SIG-M5 (cell line): ENCODE data around the gene BNIP5.

Experiments
- DNase-seq: peaks from one replicate; lab custom pipeline; 2025; lab: John Stamatoyannopoulos, UW

Gene BNIP5

DNA sequence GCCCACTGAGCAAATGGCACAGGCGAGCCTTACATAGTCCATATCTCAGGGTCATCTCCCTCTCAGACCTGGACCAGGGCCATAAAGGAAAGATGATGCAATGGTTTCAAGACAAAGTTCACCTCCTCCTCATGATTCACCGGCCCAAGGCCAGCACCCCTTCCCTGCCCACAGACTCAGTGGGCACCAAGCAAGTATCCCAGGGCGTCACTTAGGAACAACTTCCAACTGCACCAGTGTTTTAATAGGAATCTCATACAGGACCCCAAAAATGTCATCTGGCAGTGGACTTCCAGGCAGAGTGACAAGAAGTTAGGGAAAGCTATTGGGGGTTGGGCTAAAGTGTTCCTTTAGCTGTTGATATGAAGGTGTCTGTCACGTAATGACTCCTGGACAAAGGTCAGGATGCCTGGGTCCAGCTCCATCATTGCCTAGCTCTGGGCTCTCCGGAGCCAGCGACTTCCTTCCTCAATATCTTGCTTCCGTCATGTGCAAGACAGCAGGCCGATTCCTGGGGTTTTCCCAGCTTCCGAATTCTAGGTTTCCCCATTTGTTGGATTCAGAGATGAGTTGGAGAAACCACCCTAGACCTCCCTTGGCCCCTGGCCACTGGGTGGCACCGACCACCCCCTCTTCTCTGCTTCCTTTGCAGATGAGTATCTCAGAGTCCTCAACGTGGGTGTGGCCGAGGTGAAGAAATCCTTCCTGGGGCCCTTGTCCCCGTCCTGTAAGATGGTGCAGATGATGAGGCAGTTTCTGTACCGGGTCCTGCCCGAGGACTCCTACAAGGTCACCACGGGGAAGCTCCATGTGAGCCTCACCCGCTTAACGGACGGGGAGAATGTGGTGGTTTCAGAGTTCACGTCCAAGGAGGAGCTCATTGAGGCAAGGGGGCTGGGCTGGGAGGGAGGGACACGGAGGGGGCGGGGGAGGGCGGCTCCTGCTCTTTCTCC lies 45.7 kb downstream of the BNIP5 start:
- peak; percentile 70 for DNase-seq

- no peak for DNase-seq
Measured at GRCh38 chr6:36289281-36289878, 47.3 kb downstream of the BNIP5 start.

DNA sequence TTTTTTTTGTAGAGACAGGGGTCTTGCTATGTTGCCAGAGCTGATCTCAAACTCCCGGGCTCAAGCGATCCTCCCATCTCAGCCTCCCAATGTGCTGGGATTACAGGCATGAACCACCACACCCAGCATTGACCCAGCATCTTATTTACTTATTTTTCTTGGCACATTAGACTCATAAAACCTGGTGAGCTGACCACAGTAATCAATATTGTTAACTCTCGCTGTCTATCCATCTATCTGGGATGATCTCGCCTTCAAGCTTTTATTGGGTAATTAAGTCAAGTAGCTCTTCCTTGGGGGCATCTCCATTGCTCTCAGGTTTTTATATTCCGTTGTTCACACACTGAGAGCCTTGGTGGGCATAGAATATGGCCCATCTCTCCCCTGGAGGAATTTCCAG lies 49.8 kb downstream of the BNIP5 start:
- DNase-seq = no peak

DNA sequence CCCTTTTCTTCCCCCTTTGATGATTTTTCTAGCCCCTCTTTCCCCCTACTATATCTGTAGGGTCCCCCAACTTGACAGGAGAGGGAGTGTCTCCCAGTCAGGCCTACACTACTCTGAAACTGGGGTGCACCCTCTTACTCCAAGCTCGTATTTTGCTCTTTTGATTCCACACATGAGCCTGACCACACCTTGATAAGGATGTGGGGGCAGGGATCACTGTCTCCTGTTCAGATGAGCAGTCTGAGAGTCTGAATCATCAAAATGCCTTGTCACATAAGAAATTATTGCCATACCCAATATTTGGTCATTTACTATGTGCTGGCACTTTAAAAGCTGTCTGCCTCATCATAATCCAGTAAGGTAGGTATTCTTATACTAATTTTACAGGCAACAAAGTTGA lies 50.9 kb downstream of the BNIP5 start:
- no peak for DNase-seq

DNA sequence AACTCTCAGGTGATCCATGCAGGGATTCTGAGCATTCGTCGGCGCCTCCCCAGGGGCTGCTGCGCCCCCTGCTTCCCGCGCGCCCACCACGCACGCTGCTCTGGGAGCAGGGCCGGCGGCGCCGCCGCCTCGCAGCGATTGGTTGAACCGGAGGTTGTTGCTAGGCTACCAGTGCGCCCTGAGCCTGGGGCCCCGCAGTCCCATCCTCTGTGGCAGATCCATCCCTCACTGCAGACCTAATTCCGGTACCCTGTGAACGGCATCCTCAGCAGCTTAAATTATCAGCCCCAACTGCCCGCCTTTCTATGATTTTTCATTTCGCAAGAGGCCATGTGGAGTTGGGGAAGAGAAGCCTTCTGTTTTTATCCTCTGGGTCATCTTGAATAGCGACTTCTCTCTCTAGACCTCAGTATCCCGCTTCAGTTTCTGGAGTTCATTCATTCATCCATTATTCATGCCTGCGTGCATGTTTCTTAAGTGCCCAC lies 51.5 kb downstream of the BNIP5 start:
- DNase-seq = no peak

GRCh38 chr6:36284359-36284758 lies 52.3 kb downstream of the BNIP5 start:
- no peak for DNase-seq

DNA sequence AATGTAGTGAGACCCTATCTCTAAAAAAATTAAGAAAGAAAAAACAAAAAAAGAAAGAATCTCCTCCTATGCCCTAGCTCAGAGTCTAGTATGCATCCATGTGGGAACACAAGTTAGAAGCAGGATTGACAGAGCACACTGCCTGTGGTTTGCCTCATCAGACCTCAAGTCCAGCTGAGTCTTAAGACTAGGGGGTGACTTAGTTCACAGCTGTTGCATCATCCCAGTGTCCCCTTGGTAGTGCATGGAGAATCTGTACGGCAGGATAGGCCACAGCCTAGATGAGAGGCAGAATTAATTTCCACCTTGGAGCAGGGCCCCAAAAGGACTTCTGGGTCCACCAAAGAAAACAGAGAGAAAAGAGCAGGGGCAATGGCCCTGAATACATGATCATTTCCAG lies 53.1 kb downstream of the BNIP5 start:
- no peak for DNase-seq

- DNase-seq = no peak
Measured at GRCh38 chr6:36280983-36281382, 55.7 kb downstream of the BNIP5 start.

- DNase-seq = no peak
Measured at GRCh38 chr6:36280467-36280866, 56.2 kb downstream of the BNIP5 start.

DNA sequence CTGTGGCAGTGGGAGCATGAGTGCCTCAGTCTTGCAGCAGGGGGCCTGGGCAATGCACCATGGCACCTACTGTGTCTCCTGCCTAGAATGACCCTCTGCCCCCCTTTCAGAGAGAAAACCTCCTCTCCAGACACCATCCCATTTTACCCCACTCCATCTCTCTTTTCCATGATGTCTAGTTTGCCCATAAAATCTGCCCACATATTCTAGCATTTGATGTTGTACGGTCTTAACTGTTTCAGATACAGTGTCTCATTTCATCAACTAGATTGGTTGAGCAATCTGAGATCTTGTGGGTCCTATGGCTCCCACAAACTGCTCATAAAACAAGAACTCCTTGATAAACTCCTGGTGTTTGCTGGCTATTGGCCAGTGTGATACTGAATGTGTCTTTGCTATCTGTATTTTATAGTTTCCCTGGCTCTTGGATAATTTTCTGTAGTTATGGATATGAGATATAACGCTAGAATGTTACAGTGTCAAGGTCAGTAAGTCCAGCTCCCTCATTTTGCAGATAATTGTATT lies 58.7 kb downstream of the BNIP5 start:
- no peak for DNase-seq

DNA sequence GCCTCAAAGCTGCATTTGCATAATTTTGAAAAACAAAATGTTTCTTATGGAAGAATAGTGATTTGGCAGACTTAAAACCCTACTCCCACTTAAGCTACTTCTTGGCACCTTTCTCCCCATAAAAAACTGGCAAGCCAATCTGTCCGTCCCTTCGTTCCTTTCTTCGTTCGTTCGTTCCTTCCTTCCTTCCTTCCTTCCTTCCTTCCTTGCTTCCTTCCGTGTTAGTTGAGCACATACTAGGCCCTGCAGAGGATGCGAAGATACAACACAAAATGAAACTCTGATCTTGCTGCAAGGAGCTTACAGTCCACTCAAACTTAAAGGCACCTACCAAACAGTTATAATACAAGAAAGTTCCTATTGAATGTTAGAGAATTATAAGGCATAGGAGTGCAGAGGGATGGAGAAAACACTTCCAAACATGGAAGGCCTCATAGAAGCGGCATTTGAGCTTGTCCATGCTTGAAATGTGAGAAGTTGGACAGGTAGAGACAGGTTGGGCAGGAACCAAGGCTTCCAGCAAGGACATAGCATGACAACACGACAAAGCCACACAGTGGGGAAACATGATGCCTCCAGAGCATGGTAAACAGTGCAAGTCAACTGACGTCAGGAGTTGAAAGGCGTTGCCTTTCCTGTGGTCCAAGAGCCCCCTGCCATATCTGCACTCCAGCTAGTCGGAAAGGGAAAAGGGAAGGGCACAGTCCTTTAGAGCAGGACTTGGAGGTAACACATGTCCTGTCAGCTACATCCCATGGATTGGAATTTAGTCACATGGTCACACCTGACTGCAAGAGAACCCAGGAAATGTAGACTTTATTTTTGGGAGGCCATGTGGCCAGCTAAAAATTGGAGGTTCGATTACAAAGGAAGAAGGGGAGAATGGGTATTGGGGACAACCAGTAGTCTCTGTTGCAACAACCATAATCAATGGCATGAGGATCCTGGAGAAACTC lies 59.8 kb downstream of the BNIP5 start:
- no peak for DNase-seq

DNA sequence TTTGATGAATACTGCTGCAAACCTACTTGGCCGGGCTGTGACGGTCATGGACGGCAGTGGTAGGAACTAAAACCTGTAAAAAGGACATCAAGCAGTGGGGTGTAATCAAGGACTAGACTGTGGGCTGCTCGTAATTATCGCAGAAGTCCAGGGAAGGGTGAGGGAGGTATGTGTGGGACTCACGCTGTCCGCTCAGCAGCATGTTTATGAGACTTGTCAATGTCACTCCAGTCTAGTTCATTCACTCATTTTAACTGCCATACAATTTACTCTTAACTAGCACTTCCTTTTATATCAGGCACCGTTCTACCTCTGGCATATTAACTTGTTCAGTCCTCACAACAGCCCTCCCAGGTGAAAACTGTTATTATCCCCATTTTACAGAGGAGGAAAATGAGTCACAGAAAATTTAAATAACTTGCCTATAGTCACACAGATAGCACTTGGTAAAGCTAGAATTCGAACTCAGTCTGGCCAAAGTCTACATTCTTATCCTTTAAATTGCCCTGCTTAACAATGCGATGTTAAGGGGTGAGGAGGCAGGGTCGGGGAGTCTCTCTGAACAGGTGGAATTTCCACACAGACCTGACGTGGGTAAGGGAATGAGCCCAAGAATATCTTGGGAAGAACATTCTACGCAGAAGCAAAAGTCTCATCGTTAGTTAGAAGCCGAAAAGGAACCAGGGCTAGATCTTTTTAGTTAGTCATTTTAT lies 62.7 kb downstream of the BNIP5 start:
- no peak for DNase-seq

DNA sequence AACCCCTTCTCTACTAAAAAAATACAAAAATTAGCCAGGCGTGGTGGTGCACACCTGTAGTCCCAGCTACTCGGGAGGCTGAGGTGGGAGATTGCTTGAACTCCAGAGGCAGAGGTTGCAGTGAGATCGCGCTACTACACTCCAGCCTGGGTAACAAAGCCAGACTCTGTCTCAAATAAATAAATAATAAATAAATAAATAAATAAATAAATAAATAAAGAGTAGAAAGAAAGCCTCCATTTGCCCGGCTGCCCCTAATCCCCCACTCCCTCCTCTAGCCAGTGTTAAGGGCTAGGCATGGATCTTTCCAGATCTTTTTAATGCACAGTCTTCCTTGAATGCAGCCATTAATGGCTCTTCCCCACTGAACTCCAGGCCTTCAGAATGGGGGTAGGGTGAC lies 63.6 kb downstream of the BNIP5 start:
- DNase-seq = no peak

GRCh38 chr6:36272234-36272633 lies 64.5 kb downstream of the BNIP5 start:
- DNase-seq = no peak

DNA sequence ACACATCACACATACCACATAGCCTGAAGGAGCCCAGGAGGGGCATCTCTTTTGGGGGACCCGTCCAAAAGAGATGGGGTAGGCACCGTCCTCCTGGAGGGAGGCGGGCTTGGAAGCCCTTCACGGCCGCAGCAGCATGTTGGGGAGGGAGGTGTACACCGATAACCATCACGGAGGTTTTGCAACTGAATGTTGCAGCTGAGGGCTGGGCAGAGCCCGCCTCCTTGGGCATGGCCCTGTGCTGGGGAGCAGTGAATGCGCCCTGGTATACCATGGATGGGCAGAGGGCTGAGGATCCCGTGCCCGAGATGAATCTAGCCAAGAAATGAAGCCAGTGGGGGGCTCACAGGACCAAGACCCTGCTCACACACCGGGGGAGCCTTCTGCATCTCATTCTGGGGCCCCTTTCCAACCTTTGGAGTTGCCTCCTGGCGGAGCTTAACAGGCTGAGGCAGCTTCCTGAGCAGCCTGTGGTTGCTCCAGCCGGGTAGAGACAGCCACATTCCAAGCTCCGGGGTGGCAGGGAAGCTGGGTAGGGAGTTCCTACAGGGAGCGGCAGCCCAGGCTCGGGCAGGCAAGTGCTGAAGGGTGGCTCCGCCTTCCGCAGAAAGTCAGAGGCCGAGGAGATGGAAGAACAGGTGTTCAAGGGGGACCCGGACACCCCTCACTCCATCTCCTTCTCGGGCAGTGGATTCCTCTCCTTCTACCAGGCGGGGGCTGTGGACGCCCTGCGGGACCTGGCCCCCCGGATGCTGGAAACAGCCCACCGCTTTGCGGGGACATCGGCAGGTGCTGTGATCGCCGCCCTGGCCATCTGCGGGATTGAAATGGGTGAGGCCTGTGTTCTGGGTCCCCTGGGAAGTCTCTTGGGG lies 66.6 kb downstream of the BNIP5 start, which contains the start of gene PNPLA1:
TSS of gene PNPLA1 (plus strand) at position 227 of the 872 bp plus-strand sequence. CDS start at position 627, 400 bp downstream.
- DNase-seq = no peak

GRCh38 chr6:36268478-36269275 lies 68.0 kb downstream of the BNIP5 start:
- no peak for DNase-seq

- DNase-seq = no peak
Measured at GRCh38 chr6:36267731-36268477, 68.8 kb downstream of the BNIP5 start.

DNA sequence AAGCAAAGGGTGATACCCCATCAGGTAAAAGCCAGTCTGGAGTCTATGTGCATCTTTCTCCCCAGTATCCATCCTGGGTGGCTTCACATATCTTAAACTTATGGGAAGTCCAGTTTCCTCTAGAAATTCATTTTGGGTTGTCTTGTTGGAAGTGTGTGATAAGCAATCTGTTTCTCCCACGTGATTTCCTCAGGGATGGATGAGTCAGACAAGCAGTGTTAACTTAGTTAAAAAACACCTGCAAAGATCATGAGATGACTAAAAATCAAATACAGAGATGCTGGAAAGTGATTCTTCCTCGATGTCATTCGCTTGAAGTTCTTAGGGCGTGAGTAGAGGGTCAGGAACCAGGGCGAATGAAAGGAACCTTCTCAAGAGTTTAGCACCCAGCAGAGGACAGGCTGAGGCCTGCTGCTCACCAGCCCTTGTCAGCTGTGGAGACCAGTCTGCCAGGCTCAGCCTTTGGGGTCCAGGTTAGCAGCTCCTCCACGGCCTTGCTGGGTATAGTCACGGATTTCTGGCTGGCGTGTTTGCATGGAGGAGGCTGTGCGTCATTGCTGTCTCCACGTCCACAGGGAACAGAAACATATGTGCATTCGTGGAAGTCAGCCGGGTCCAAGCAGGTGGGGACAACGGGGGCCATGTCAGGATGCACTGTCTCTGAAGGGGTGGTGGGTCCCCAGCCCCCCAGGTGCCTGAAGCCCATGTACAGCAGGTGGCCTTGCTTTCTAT lies 69.6 kb downstream of the BNIP5 start:
- no peak for DNase-seq
